ENCODE results near the gene DYNLT4. TPM values are rescaled to one million over a fixed set of nuclear protein-coding genes. Genes with fewer than 3 reads are reported as not detected.
"Not testable (repeated sequence)": the region's sequence is repeated elsewhere in the genome, so short reads cannot be mapped to it uniquely, and the experiment has no call there.

DYNLT4 gene
- total RNA-seq, 2 donors from 2014 or later: 0.64 TPM; not detected in 1

- Histone ChIP-seq H3K27me3 (ENCODE audit: control insufficient read depth, insufficient read depth, low read length, poor library complexity, severe bottlenecking) (no peaks in the 10 kb centered on the region), H3K36me3 (ENCODE audit: control insufficient read depth, insufficient read depth, low read length) (no peaks in the 10 kb centered on the region), H3K4me3 (ENCODE audit: low read length) (no peak overlapping the region), H3K4me1 (ENCODE audit: control insufficient read depth, insufficient read depth, low read length) (no peaks in the 10 kb centered on the region), H3K9ac (ENCODE audit: extremely low read depth, low read length, poor library complexity, severe bottlenecking) (no peak overlapping the region), H3K27ac (ENCODE audit: low read depth, low read length) (no peak overlapping the region), H3K9me3 (ENCODE audit: control insufficient read depth, low read length) (no peaks in the 10 kb centered on the region)
- Mint-ChIP-seq H3K4me1 (peaks cover 27% of the 10 kb centered on the region), H3K27me3 (ENCODE audit: insufficient read depth) (peaks cover 7% of the 10 kb centered on the region), H3K9me3 (no peaks in the 10 kb centered on the region), H3K27ac (no peak overlapping the region), H3K36me3 (ENCODE audit: low read depth) (peaks cover 4% of the 10 kb centered on the region), H3K4me3 (no peak overlapping the region)
- no peak for TF ChIP-seq CTCF (conservative IDR thresholded peaks at IDR 0.05)
- no peak for DNase-seq
- 89 to 95% methylated on average over 2 of the region's 2 CpGs for WGBS, 2 experiments (ENCODE audit: insufficient coverage in 1 of 2, insufficient read length in 1 of 2)
Observed at GRCh38 chr1:44817307-44817706, 10.2 kb upstream of the DYNLT4 start.

GRCh38 chr1:44815926-44816325 is 8.8 kb upstream of the DYNLT4 start:
- not testable (repeated sequence) for H3K27ac Mint-ChIP-seq

DNA sequence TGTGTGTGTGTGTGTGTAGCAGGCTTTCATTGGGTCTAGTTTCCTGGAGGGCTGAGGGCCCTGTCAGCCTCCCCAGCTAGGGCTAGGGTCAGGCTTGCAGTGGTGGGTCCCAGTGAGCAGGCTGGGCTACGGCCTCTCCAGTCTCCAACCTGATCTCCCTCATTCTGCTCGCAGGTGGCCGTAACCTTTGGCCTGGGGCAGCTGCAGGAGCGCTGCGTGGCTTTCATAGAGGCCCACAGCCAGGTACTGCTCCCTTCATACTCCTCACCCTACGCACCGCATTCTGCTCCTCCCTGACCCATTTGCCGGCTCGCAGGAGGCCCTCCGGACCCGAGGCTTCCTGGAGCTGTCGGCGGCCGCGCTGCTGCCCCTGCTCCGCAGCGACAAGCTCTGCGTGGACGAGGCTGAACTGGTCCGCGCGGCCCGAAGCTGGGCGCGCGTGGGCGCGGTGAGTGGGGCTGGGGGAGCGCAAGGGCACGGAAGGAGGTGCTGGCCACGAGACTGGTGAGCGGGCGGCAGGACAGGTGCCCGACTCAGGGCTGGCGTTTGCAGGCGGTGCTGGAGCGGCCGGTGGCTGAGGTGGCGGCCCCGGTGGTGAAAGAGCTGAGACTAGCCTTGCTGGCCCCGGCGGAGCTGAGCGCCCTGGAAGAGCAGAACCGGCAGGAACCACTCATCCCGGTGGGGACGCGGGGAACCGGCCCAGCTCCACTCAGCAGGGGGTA is 5.8 kb upstream of the DYNLT4 start:
- no peaks in the 10 kb centered on the region for H3K27me3 ChIP-seq (ENCODE audit: control insufficient read depth, insufficient read depth, low read length, poor library complexity, severe bottlenecking)
- H3K4me3 ChIP-seq (ENCODE audit: low read length): no peak overlapping the region
- no peaks in the 10 kb centered on the region for H3K36me3 ChIP-seq (ENCODE audit: control insufficient read depth, insufficient read depth, low read length)
- no peak overlapping the region for H3K27ac ChIP-seq (ENCODE audit: low read depth, low read length)
- WGBS, 2 experiments (ENCODE audit: insufficient coverage in 1 of 2, insufficient read length in 1 of 2): 92 to 94% methylated on average over 36 to 48 of the region's 48 CpGs
- H3K4me3 Mint-ChIP-seq: peak overlapping the region; percentile 56
- H3K27me3 Mint-ChIP-seq (ENCODE audit: insufficient read depth): peaks cover 8% of the 10 kb centered on the region
- peak; percentile 77 for DNase-seq
- no peak for TF ChIP-seq CTCF (conservative IDR thresholded peaks at IDR 0.05)
- peaks cover 31% of the 10 kb centered on the region for H3K4me1 Mint-ChIP-seq
- H3K4me1 ChIP-seq (ENCODE audit: control insufficient read depth, insufficient read depth, low read length): peaks cover 18% of the 10 kb centered on the region
- peaks cover 4% of the 10 kb centered on the region for H3K36me3 Mint-ChIP-seq (ENCODE audit: low read depth)
- H3K9me3 Mint-ChIP-seq: no peaks in the 10 kb centered on the region
- H3K27ac Mint-ChIP-seq: no peak overlapping the region
- no peak overlapping the region for H3K9ac ChIP-seq (ENCODE audit: extremely low read depth, low read length, poor library complexity, severe bottlenecking)
- no peaks in the 10 kb centered on the region for H3K9me3 ChIP-seq (ENCODE audit: control insufficient read depth, low read length)

More at GRCh38 chr1:44815926-44816325, 8.8 kb upstream of the DYNLT4 start:
- DNase-seq; H3K4me3 ChIP-seq (ENCODE audit: low read length); H3K9ac ChIP-seq (ENCODE audit: extremely low read depth, low read length, poor library complexity, severe bottlenecking); H3K36me3 ChIP-seq (ENCODE audit: control insufficient read depth, insufficient read depth, low read length); H3K27me3 ChIP-seq (ENCODE audit: control insufficient read depth, insufficient read depth, low read length, poor library complexity, severe bottlenecking); H3K4me1 ChIP-seq (ENCODE audit: control insufficient read depth, insufficient read depth, low read length); H3K36me3 Mint-ChIP-seq (ENCODE audit: low read depth); H3K4me3 Mint-ChIP-seq; H3K27ac ChIP-seq (ENCODE audit: low read depth, low read length); H3K9me3 ChIP-seq (ENCODE audit: control insufficient read depth, low read length); H3K9me3 Mint-ChIP-seq: not testable (repeated sequence)
- WGBS, 2 experiments (ENCODE audit: insufficient coverage in 1 of 2, insufficient read length in 1 of 2): 94 to 96% methylated on average over 6 to 9 of the region's 9 CpGs
- H3K27me3 Mint-ChIP-seq (ENCODE audit: insufficient read depth): peaks cover 11% of the 10 kb centered on the region
- H3K4me1 Mint-ChIP-seq: peaks cover 26% of the 10 kb centered on the region

Measured in endodermal cell (in vitro differentiated cells).